ENCODE data around the gene BTBD8.

- TF ChIP-seq CTCF (IDR thresholded peaks at IDR 0.05) (no peak), POLR2A (IDR thresholded peaks at IDR 0.05) (no peak)
These were observed 130.6 kb downstream of the BTBD8 start for GRCh38 chr1:92210701-92211100.
